ENCODE measurements around the gene SNX25.

Gene SNX25

DNA sequence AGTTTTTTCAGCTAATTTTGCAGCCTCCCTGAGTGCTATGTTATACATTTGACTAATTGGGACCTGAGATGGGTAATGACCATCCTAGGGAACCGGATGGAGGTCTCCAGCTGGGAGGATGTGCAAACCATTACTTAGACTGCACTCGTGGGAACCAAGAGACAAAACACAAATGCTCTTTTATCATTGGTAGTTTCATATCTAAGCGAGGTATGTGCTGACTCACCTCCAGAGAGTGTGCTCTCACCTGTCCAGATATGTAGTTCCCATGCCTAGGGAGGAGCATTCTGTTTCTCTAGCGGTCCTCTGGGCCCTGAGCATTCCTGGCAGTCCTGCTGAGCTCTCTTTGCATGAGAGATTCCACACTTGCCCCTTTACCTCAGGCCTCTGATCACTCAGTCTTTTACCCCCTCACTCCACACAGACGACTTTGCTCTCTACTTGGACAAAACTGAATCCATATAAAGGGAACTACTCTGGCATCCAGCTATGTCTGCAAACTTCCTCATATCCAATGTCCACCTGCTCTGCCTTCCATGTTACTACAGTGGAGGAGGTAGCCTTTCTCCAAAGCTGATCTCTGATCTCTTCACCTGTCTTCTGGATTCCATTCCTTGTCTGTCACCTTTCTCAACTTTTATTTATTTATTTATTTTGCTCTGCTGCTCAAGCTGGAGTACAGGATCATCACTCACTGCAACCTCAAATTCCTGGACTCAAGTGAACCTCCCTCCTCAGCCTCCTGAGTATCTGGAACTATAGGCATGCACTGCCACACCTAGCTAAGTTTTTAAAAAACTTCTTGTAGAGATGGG, 97.9 kb downstream of the SNX25 start:
- TF ChIP-seq, protein P1, sequence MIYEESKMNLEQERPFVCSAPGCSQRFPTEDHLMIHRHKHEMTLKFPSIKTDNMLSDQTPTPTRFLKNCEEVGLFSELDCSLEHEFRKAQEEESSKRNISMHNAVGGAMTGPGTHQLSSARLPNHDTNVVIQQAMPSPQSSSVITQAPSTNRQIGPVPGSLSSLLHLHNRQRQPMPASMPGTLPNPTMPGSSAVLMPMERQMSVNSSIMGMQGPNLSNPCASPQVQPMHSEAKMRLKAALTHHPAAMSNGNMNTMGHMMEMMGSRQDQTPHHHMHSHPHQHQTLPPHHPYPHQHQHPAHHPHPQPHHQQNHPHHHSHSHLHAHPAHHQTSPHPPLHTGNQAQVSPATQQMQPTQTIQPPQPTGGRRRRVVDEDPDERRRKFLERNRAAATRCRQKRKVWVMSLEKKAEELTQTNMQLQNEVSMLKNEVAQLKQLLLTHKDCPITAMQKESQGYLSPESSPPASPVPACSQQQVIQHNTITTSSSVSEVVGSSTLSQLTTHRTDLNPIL (CRISPR knock-in tag; IDR thresholded peaks at IDR 0.05; ENCODE audit: low read depth) = no peak
- TF ChIP-seq TOX (CRISPR knock-in tag; IDR thresholded peaks at IDR 0.05; ENCODE audit: borderline replicate concordance) = no peak
- TF ChIP-seq, protein P2, sequence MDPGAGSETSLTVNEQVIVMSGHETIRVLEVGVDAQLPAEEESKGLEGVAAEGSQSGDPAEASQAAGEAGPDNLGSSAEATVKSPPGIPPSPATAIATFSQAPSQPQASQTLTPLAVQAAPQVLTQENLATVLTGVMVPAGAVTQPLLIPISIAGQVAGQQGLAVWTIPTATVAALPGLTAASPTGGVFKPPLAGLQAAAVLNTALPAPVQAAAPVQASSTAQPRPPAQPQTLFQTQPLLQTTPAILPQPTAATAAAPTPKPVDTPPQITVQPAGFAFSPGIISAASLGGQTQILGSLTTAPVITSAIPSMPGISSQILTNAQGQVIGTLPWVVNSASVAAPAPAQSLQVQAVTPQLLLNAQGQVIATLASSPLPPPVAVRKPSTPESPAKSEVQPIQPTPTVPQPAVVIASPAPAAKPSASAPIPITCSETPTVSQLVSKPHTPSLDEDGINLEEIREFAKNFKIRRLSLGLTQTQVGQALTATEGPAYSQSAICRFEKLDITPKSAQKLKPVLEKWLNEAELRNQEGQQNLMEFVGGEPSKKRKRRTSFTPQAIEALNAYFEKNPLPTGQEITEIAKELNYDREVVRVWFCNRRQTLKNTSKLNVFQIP (CRISPR knock-in tag; IDR thresholded peaks at IDR 0.05; ENCODE audit: borderline replicate concordance, low read depth) = no peak
- TF ChIP-seq, protein P3, sequence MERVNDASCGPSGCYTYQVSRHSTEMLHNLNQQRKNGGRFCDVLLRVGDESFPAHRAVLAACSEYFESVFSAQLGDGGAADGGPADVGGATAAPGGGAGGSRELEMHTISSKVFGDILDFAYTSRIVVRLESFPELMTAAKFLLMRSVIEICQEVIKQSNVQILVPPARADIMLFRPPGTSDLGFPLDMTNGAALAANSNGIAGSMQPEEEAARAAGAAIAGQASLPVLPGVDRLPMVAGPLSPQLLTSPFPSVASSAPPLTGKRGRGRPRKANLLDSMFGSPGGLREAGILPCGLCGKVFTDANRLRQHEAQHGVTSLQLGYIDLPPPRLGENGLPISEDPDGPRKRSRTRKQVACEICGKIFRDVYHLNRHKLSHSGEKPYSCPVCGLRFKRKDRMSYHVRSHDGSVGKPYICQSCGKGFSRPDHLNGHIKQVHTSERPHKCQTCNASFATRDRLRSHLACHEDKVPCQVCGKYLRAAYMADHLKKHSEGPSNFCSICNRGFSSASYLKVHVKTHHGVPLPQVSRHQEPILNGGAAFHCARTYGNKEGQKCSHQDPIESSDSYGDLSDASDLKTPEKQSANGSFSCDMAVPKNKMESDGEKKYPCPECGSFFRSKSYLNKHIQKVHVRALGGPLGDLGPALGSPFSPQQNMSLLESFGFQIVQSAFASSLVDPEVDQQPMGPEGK (CRISPR knock-in tag; IDR thresholded peaks at IDR 0.05; ENCODE audit: borderline replicate concordance) = no peak
- no peak for TF ChIP-seq ZC3H10 (CRISPR knock-in tag; IDR thresholded peaks at IDR 0.05)
- TF ChIP-seq OSR1 (CRISPR knock-in tag; IDR thresholded peaks at IDR 0.05) = no peak
- TF ChIP-seq BACH2 (CRISPR knock-in tag; IDR thresholded peaks at IDR 0.05; ENCODE audit: borderline replicate concordance) = no peak
- TF ChIP-seq ZNF8 (CRISPR knock-in tag; IDR thresholded peaks at IDR 0.05) = no peak
- TF ChIP-seq ZNF565 (CRISPR knock-in tag; conservative IDR thresholded peaks at IDR 0.05; ENCODE audit: low read depth) = no peak
- TF ChIP-seq ESRRG (CRISPR knock-in tag; IDR thresholded peaks at IDR 0.05) = no peak
- no peak for TF ChIP-seq ISL1 (CRISPR knock-in tag; IDR thresholded peaks at IDR 0.05)
- TF ChIP-seq PPARA (CRISPR knock-in tag; IDR thresholded peaks at IDR 0.05; ENCODE audit: borderline replicate concordance) = no peak
- TF ChIP-seq ZNF70 (CRISPR knock-in tag; IDR thresholded peaks at IDR 0.05) = no peak
- TF ChIP-seq, protein P4, sequence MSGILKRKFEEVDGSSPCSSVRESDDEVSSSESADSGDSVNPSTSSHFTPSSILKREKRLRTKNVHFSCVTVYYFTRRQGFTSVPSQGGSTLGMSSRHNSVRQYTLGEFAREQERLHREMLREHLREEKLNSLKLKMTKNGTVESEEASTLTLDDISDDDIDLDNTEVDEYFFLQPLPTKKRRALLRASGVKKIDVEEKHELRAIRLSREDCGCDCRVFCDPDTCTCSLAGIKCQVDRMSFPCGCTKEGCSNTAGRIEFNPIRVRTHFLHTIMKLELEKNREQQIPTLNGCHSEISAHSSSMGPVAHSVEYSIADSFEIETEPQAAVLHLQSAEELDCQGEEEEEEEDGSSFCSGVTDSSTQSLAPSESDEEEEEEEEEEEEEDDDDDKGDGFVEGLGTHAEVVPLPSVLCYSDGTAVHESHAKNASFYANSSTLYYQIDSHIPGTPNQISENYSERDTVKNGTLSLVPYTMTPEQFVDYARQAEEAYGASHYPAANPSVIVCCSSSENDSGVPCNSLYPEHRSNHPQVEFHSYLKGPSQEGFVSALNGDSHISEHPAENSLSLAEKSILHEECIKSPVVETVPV (CRISPR knock-in tag; IDR thresholded peaks at IDR 0.05) = no peak
- ATAC-seq = no peak

DNA sequence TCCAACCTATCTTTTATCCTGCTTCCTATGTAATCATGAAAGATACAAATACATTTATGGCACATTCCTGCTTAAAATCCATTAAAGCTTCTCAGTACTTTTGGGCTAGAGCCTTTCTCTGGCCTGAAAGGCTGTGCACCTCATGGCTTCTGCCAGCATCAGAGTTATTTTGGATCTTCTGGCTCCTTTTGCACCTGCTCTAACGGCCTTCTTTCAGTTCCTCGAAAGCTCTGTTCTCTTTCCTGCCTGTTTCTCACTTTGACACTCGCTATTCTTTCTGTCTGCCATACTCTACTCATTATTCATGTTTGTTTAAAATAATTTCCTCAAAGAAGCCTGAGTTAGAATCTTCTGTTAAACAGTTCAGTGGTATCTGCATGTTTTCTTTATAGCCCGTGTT, 100.4 kb downstream of the SNX25 start:
- no peak for TF ChIP-seq BACH2 (CRISPR knock-in tag; IDR thresholded peaks at IDR 0.05; ENCODE audit: borderline replicate concordance)
- TF ChIP-seq, protein P1 (CRISPR knock-in tag; IDR thresholded peaks at IDR 0.05; ENCODE audit: low read depth) = no peak
- no peak for TF ChIP-seq ZNF8 (CRISPR knock-in tag; IDR thresholded peaks at IDR 0.05)
- TF ChIP-seq ESRRG (CRISPR knock-in tag; IDR thresholded peaks at IDR 0.05) = no peak
- ATAC-seq = no peak

DNA sequence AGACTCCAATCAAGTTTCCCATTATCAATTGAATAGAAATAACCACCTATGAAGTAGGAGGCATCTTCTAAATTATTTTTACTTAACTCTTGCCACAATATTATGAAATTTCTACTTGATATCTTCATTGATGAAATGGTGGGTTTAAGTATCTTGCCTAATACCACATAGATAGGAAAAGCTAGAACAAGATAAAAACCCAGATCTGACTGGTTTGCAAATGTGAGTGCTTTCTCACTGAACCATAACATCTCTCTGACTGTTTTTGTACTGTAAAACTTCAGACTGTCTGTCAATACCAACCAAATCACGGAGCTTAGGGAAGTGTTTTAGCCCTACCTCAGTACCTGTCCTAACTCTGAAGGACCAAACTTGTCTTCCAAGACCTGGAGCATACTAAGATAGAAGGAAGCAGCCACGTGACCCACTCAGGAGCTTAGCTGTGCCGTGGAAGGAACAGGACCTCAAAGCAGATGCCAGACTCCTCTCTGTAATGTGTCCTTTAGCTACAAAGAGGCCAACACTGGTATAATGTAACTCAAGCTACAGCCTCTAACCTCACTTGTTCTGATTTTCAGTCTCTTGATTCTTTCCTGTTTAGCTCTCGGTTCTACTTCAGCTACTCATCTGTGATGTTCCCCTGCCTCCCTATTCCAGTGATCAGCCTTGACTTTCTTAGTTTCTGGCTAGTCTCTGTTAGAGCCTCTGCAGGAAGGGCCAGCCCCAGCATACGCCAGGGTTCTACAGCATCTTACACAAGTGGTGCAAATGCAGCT, 101.9 kb downstream of the SNX25 start:
- ATAC-seq = no peak
- TF ChIP-seq GLIS3 (CRISPR knock-in tag; IDR thresholded peaks at IDR 0.05) (no peak), ZC3H10 (CRISPR knock-in tag; IDR thresholded peaks at IDR 0.05) (no peak), ISL1 (CRISPR knock-in tag; IDR thresholded peaks at IDR 0.05) (no peak), ARNTL (CRISPR knock-in tag; IDR thresholded peaks at IDR 0.05; ENCODE audit: borderline replicate concordance, low read depth) (no peak), TOX (CRISPR knock-in tag; IDR thresholded peaks at IDR 0.05; ENCODE audit: borderline replicate concordance) (no peak), ESRRG (CRISPR knock-in tag; IDR thresholded peaks at IDR 0.05) (no peak), ZFP30 (CRISPR knock-in tag; IDR thresholded peaks at IDR 0.05) (no peak), BACH2 (CRISPR knock-in tag; IDR thresholded peaks at IDR 0.05; ENCODE audit: borderline replicate concordance) (no peak), ZNF565 (CRISPR knock-in tag; conservative IDR thresholded peaks at IDR 0.05; ENCODE audit: low read depth) (no peak), PPARA (CRISPR knock-in tag; IDR thresholded peaks at IDR 0.05; ENCODE audit: borderline replicate concordance) (no peak), ZFP3 (CRISPR knock-in tag; IDR thresholded peaks at IDR 0.05) (no peak), ZNF8 (CRISPR knock-in tag; IDR thresholded peaks at IDR 0.05) (no peak)
- TF ChIP-seq, protein P4 (CRISPR knock-in tag; IDR thresholded peaks at IDR 0.05) = no peak
- TF ChIP-seq, protein P5, sequence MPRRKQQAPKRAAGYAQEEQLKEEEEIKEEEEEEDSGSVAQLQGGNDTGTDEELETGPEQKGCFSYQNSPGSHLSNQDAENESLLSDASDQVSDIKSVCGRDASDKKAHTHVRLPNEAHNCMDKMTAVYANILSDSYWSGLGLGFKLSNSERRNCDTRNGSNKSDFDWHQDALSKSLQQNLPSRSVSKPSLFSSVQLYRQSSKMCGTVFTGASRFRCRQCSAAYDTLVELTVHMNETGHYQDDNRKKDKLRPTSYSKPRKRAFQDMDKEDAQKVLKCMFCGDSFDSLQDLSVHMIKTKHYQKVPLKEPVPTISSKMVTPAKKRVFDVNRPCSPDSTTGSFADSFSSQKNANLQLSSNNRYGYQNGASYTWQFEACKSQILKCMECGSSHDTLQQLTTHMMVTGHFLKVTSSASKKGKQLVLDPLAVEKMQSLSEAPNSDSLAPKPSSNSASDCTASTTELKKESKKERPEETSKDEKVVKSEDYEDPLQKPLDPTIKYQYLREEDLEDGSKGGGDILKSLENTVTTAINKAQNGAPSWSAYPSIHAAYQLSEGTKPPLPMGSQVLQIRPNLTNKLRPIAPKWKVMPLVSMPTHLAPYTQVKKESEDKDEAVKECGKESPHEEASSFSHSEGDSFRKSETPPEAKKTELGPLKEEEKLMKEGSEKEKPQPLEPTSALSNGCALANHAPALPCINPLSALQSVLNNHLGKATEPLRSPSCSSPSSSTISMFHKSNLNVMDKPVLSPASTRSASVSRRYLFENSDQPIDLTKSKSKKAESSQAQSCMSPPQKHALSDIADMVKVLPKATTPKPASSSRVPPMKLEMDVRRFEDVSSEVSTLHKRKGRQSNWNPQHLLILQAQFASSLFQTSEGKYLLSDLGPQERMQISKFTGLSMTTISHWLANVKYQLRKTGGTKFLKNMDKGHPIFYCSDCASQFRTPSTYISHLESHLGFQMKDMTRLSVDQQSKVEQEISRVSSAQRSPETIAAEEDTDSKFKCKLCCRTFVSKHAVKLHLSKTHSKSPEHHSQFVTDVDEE (CRISPR knock-in tag; IDR thresholded peaks at IDR 0.05) = no peak
- TF ChIP-seq, protein P3 (CRISPR knock-in tag; IDR thresholded peaks at IDR 0.05; ENCODE audit: borderline replicate concordance) = no peak
